Measurements from ENCODE around the gene CLEC17A. TPM values are rescaled to one million over a fixed set of nuclear protein-coding genes. Genes with fewer than 3 reads are reported as not detected.
"Not testable (repeated sequence)": the region's sequence is repeated elsewhere in the genome, so short reads cannot be mapped to it uniquely, and the experiment has no call there.

The CLEC17A gene
- total RNA-seq, 1 donor from 2014 or later: not detected

GRCh38 chr19:14556662-14557188 lies 26.2 kb upstream of the CLEC17A start:
- intact Hi-C loops (cut with DNase I): no loop called here
- peak; percentile 45 for ATAC-seq

DNA sequence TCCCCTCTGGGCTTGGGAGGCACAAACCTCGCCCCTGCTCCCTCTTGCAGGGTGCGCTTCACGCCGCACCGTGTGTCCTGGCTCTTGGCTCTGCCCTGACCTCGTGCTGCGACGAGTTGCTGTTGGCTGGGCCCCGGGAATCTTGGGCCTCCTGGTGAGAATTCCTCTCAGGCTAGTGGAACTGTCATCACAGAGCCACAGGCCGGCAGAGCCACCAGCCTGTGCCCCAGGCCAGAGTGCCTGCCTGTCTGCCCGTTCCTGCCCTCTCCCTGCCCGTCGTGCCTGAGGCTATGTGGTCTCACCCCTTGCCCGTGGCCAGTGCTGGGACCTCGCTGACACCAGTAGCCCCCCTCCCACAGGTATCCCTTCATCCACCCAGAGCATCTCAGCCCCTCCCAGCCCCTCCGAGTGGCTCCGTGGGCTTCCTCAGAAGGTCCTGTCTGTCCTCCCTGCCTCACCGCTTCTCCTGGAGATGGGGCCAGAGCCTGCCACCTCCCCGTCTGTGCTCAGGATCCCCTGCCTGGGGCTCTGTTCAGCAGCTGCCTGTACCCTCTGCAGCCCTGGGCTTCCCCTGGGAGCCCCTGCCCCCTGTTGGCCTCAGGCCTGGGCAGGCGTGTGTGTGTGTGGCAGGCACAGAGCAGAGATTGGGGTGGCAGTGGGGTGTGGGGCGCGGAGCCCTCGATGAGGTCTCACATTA lies 24.4 kb upstream of the CLEC17A start:
- DNase-seq (ENCODE audit: missing footprints) (peak; percentile 73), ATAC-seq (no peak)
- intact Hi-C loops (cut with DNase I): no loop called here

More at GRCh38 chr19:14556662-14557188, 26.2 kb upstream of the CLEC17A start:
- peak; percentile 90 for DNase-seq (ENCODE audit: missing footprints)

GRCh38 chr19:14559916-14560775 lies 22.7 kb upstream of the CLEC17A start:
- DNase-seq (ENCODE audit: missing footprints) (no peak), ATAC-seq (peak; percentile 69)
- intact Hi-C loops (cut with DNase I): no loop called here

GRCh38 chr19:14560776-14561108 lies 22.1 kb upstream of the CLEC17A start:
- intact Hi-C loops (cut with DNase I): no loop called here
- DNase-seq (ENCODE audit: missing footprints) (no peak), ATAC-seq (no peak)

GRCh38 chr19:14561249-14561648 lies 21.6 kb upstream of the CLEC17A start:
- intact Hi-C loops (cut with DNase I): no loop called here
- ATAC-seq (no peak), DNase-seq (ENCODE audit: missing footprints) (no peak)

GRCh38 chr19:14561847-14562351 lies 21.0 kb upstream of the CLEC17A start:
- peak; percentile 32 for ATAC-seq
- intact Hi-C loops (cut with DNase I): no loop called here

GRCh38 chr19:14562660-14563589 lies 20.0 kb upstream of the CLEC17A start:
- intact Hi-C loops (cut with DNase I): no loop called here
- DNase-seq (ENCODE audit: missing footprints) (no peak), ATAC-seq (no peak)

More at GRCh38 chr19:14561847-14562351, 21.0 kb upstream of the CLEC17A start:
- DNase-seq (ENCODE audit: missing footprints): no peak

- no peak for ATAC-seq
- intact Hi-C loops (cut with DNase I): no loop called here
- no peak for DNase-seq (ENCODE audit: missing footprints)
Observed at GRCh38 chr19:14563590-14563926, 19.3 kb upstream of the CLEC17A start.

DNA sequence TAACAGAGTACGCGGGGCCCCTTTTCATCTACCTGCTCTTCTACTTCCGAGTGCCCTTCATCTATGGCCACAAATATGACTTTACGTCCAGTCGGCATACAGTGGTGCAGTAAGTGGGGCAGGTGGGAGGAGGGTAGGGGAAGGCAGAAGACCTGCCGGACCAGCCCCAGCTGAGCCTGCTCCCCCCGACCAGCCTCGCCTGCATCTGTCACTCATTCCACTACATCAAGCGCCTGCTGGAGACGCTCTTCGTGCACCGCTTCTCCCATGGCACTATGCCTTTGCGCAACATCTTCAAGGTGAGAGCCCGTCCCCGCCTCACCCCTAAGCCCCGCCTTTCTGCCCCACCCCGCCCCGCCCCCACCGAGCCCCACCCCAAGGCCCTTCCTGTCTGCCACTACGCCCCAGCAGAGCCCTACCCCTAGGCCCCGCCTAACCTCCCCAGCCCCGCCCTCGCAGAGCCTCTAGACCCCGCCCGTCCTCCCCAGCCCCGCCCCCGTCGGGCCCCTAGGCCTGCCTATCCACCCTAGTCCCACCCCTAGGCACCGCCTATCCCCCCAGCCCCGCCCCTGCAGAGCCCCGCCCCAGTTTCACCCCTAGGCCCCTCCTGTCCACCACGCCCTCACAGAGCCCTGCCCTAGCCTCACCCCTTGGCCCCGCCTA lies 18.8 kb upstream of the CLEC17A start:
- DNase-seq (ENCODE audit: missing footprints) (no peak), ATAC-seq (peak; percentile 7)
- intact Hi-C loops (cut with DNase I): no loop called here

- ATAC-seq; intact Hi-C loops (cut with DNase I); DNase-seq (ENCODE audit: missing footprints): not testable (repeated sequence)
Observed at GRCh38 chr19:14564652-14565297, 18.1 kb upstream of the CLEC17A start.

DNA sequence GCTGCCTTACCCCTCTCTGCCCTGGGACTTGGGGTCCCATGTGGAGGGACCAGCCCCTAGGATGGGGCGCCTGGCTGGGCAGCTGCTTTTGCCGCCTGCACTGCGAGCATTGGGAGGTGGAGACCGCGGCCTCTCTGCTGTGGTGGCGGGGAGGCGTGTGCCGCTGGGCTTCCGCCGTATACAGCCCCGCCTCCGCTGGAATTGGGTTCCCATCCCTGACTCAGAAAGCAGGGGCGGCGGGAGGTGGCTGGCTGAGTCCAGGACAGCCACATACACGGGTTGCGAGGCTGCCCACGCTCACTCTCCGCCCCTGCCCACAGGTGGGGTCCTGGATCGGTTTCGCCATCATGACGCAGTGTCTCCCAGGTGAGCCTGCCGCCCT lies 17.6 kb upstream of the CLEC17A start:
- no peak for ATAC-seq
- no peak for DNase-seq (ENCODE audit: missing footprints)
- intact Hi-C loops (cut with DNase I): no loop called here

DNA sequence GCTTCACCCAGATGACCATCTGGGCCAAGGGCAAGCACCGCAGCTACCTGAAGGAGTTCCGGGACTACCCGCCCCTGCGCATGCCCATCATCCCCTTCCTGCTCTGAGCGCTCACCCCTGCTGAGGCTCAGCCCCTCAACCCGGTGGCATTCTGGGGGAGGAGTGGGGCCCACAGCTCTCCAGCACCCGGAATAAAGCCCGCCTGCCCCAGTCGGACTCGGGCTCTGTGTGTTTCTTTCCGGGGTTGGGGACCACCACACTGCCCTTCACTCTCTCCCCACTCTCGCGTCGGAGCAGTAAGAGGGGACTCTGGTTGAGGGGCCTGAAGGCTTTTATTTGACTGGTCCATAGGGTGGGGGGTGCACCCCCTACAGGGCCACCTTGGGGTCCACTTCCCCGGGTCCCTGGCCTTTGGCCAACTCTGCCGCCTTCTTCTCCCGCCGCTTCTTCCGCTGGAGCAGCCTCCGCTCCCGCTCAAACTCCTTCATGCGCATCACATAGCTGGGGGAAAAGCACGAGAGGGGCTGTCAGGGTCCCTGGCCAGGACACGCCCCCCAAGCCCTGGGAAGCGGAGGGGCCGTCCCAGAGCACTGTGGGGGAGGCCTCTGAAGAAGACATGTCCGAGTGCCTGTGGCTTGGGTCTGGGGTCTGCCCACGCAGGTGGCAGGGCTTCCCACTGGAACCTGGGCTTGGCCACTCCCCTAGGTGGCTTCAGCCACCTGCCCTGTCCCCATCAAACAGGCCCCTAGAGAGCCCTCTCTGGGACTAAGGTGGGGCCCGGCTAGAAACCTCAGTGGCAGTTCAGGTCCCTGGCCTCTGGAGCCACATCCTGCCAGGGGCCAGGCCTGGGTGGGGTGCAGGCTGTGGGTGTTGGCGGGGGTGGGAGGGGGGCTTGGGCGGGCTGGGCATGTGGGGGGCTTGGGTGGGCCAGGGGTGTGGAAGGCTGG lies 16.8 kb upstream of the CLEC17A start:
- no peak for DNase-seq (ENCODE audit: missing footprints)
- ATAC-seq: no peak
- intact Hi-C loops (cut with DNase I): no loop called here

DNA sequence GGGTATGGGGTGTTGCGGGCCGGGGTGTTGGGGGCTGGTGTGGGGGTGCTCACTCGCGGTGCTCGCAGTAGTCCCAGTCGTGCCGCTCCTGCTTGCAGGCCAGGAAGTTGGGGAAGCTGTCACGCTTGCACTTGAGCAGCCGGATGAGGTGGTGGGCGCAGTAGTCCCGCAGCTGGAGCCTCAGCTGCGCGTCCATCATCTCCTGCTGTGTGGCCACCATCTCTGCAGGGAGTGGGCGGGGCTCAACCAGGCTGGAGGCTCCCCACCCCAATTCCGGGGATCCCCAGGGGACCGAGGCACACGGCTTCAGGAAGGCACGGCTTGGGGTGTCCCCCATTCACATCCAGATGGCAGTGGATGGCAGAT lies 16.2 kb upstream of the CLEC17A start:
- no peak for DNase-seq (ENCODE audit: missing footprints)
- no peak for ATAC-seq
- intact Hi-C loops (cut with DNase I): no loop called here

DNA sequence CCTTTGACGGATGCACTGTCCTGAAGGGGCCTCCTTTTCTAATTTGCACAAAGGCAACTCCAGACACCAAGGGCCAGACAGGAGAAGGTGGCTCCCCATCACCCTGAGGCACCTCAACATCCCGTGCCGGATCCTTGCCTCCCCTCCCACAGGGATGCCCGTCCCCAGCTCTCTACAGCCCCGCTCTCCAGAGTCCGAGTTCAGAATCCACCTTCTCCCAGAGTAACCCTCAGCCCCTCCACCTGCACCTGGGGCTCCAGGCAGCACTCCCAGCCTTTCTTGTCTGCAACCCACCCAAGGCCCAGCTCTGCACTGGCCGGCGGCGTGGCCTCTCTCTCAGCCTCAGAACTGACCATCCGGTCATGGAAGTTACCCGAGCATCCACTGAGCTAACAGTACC lies 15.8 kb upstream of the CLEC17A start:
- ATAC-seq (no peak), DNase-seq (ENCODE audit: missing footprints) (no peak)
- intact Hi-C loops (cut with DNase I): no loop called here

GRCh38 chr19:14570864-14571527 lies 11.9 kb upstream of the CLEC17A start:
- ATAC-seq (no peak), DNase-seq (ENCODE audit: missing footprints) (no peak)
- intact Hi-C loops (cut with DNase I): loop anchor here (5.0 kb wide), 1 partner anchor 54 kb away; the partner anchor contains the start of gene DNAJB1

Data from Right ventricle myocardium inferior (tissue), 1 donor.